HPDE6-E6E7 (cell line): Measurements from ENCODE around the gene SUN5.

Source experiments
- DNase-seq: peaks from one replicate; pipeline ENCODE4 v3.0.0; 2011; ENCODE audit warnings: missing footprints; ENCODE audit errors: extremely low spot score

SUN5 gene

GRCh38 chr20:33026779-33027759 is 22.8 kb upstream of the SUN5 start:
- DNase-seq = no peak

- DNase-seq = no peak
Measured at GRCh38 chr20:33026072-33026778, 22.0 kb upstream of the SUN5 start.

DNA sequence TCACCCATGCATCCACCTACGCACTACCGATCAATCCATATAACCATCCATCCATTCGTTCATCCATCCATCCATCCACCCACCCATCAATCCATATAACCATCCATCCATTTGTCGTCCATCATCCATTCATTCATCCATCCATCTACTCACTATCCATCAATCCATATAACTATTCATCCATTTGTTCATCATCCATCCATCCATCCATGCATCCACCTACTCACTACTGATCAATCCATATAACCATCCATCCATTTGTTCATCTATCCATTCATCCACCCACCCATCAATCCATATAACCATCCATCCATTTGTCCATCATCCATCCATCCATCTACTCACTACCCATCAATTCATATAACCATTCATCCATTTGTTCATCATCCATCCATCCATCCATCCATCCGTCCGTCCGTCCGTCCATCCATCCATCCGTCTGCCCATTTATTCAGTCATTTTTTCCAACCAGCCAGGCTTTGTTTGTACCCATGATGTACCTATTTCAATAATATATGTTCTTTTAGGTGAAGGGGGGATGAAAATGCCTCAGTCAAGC is 21.2 kb upstream of the SUN5 start:
- DNase-seq = no peak

DNA sequence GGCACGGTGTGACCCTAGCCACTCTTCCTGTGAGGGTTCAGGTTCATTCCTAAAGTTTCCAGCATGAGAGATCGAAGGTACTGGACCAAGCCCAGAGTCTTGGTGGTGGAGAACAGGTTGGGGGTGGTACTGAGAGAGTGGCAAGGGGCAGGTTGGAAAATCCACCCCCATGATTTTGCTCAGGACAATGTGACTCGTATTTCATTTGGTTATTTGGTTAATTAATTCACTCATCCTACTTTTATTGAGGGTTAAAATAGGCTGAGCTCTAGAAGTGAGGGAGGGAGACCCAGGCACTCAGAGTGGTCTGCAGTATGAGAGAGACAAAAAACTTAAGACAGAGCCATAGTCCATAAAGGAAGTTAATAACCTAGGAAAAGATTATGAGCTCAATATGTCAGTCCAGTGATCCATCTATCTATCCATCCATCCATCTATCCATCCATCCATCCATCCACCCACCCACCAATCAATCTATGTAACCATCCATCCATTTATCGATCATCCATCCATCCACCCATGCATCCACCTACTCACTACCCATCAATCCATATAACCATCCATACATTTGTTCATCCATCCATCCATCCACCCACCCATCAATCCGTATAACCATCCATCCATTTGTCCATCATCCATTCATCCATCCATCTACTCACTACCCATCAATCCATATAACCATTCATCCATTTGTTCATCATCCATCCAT is 20.5 kb upstream of the SUN5 start:
- no peak for DNase-seq

DNA sequence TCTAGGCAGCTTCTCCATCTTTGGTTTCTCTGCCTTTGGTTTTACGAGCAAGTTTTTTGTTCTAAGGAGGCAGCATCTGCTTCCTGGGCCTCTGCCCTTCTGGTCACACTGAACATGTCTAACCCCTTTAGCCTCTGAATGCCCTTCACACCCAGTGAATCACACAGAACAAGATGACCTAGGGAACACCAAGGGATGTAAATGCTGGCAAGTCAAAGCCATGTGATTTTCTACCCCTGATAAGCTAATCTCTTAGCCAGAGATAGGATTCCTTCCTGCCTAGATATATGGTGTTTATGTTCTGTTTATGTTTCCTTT is 20.0 kb upstream of the SUN5 start:
- DNase-seq = no peak

DNA sequence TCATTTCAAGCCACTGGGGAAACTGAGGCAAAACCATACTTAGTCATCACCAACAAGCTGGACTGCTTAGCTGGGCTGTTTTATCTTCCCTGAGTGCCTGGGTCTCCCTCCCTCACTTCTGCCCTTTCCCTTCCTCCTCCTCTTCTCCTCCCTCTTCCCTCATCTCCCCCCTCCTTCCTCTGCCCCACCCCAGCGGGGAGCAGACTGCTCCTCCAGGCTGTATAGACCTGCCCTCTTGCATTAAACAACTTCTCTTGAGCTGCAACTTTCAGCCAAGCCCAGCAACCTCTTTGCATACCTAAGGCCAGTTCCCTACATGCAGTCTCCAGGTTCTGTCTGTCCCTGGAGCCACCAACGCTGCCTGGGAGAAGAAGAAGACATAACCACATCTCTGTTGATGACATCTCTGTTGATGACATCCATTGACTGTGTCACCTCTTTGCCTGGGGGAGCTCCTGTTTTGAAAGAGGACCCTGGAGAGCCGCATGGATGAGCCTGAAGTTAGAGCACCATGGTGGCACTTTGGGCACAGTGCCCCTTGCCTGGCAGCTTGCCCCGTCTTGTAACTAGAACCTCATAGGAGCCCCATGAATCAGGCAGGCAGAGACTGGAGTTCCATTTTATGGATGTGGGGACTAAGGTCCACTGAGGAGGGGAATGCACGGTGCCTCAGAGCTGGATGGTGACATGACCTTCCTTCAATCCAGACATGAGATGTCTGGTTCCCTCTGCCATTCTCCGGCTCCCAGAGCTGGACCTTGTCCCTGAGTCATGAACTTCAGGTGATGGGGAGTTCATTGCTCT is 19.4 kb upstream of the SUN5 start:
- DNase-seq = no peak

- no peak for DNase-seq
Measured at GRCh38 chr20:33022694-33023438, 18.6 kb upstream of the SUN5 start.

DNA sequence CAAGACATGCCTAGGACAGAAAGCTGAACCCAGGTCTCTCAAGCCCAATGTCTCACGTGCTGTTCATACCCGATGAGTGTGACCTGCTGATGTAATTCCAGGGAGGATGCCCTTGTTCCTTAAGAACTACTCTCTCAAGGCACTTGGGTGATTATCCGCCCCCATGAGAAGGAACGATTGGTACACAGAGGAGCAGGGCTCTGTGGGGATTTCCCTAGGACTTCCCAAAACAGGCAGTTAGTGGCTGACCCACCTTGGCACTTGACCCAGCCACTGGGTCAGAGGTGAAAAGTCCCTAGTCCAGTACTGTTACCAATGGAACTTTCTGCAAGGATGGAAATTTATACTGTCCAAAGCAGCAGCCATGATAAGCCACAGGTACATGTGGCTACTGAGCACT is 18.1 kb upstream of the SUN5 start:
- no peak for DNase-seq

- no peak for DNase-seq
Measured at GRCh38 chr20:33021879-33022278, 17.6 kb upstream of the SUN5 start.

GRCh38 chr20:33020278-33021161 is 16.3 kb upstream of the SUN5 start:
- DNase-seq = no peak

GRCh38 chr20:33019465-33020277 is 15.4 kb upstream of the SUN5 start:
- no peak for DNase-seq

- no peak for DNase-seq
Measured at GRCh38 chr20:33018169-33018931, 14.1 kb upstream of the SUN5 start.

DNA sequence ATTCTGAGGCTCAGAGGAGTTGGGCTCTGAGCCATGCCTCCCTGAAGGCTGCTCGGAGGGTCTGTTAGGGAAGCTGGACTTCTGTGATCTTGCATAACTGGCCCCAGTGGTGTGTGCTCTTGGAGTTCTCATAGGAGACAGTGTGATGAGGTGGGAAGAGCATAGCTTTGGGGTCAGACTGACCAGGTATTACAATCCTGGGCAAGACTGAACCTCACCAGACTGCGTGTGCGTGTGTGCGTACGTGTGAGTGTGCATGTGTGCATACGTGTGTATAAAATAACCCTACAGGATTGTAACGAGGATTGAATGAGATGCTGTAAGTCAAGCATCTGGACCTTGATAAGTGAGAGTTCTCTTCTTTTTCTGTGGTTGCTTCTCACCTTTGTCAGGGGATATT is 13.3 kb upstream of the SUN5 start:
- DNase-seq = no peak

DNA sequence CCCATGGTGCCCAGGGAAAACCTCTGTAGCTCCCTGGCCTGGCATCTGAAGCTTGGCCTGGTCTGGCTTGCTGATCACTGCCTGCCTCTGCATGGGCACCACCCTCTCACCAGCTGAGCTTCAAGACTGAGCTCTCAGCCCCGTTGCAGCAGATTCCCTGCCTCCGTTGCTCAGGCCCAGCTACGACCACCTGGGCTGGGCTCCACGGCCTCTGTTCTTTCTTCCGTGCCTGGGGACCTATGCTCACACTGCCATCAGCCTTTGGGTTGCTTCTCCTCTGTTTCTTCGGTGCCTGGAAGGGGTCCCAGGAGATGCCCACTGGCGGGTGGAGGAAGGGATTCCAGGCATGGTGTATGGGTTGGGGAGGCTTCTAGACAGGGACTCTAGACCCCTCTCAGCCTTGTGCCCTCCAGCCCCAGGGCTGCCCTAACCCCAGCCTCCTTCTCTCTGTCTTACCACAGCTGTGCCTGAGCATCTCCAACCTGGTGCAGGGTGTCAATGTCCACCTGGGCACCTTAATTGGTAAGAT is 12.4 kb upstream of the SUN5 start:
- no peak for DNase-seq

DNA sequence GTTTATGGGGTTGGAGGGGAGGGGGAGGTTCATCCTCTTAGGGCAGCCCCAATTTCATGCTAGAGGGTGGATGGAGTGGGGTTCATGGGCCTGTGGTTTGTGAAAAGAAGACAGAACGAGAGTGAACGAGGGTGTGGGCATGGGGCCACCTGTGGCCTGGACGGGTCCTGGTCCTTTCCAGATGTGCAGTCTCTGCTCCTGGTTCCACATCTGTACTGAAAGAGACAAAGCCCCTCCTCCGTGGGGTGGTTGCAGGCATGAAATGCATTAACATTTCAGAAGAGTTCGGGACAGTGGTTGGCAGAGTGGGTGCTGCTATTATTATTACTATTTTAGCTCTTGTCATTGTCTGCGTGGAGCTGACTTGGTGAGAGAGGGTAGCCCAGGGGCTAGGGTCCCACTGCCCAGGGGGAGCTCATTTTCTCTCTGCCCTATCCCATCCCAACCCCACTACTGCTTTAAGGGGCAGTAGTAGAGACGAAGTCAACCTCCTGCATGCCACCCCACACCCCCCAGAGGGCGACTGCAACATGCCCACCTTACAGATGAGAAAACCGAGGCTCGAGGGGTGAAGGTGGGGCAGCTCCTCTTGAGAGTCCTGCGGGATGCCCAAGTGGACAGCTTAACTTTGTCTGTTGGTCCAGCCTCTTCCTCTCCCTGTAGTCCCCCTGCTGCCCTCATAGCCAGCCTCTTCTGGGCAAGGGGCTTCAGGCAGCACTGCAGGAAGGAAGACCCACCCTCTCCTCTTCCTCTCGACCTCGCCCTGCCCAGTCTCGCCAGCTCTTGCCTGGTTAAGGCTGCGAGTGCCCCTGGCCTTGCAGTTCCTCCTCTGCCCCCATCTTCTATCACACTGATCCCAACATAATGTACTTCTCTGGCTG is 11.7 kb upstream of the SUN5 start:
- no peak for DNase-seq

- DNase-seq = no peak
Measured at GRCh38 chr20:33015114-33015484, 10.9 kb upstream of the SUN5 start.
